SJCRH30 (cell line): ENCODE data around the gene ADIPOR2. TPM values are rescaled to one million over a fixed set of nuclear protein-coding genes. Genes with fewer than 3 reads are reported as not detected.
A peak's percentile ranks its signal among the peaks of the same experiment; 100 is the strongest.

Source experiments
- DNase-seq, 2 experiments: peaks; one replicate each; pipeline ENCODE4 v3.0.0-alpha.2; 2015 to 2020
- H3K27ac ChIP-seq: fragments of 250-450 bp; sonication (Bioruptor Pico); 2 replicates; pipeline ENCODE4 v1.5.1; 2020; ENCODE audit warnings: mild to moderate bottlenecking, moderate library complexity
- H3K27me3 ChIP-seq: fragments of 250-450 bp; sonication (Bioruptor Pico); 2 replicates; pipeline ENCODE4 v1.5.1; 2020; ENCODE audit warnings: mild to moderate bottlenecking, moderate library complexity
- H3K36me3 ChIP-seq: fragments of 250-450 bp; sonication (Bioruptor Pico); 2 replicates; pipeline ENCODE4 v1.5.1; 2020; ENCODE audit warnings: mild to moderate bottlenecking, moderate library complexity
- H3K4me1 ChIP-seq: fragments of 250-450 bp; sonication (Bioruptor Pico); 2 replicates; pipeline ENCODE4 v1.5.1; 2020; ENCODE audit warnings: mild to moderate bottlenecking, moderate library complexity
- H3K4me3 ChIP-seq: fragments of 250-450 bp; sonication (Bioruptor Pico); 2 replicates; pipeline ENCODE4 v1.5.1; 2020; ENCODE audit warnings: mild to moderate bottlenecking, moderate library complexity
- H3K9me3 ChIP-seq: fragments of 250-450 bp; sonication (Bioruptor Pico); replicated peaks from 2 replicates; pipeline ENCODE4 v1.5.1; 2020; ENCODE audit warnings: mild to moderate bottlenecking, moderate library complexity
- total RNA-seq: library from RNA; depleted of rRNA; stranded (reverse); fragments of >200 nt; shearing (Covaris generic); gene quantifications from 2 replicates; pipeline ENCODE4 v1.2.3, GENCODE V29; 2014; rRNA removed

ADIPOR2 gene, protein sequence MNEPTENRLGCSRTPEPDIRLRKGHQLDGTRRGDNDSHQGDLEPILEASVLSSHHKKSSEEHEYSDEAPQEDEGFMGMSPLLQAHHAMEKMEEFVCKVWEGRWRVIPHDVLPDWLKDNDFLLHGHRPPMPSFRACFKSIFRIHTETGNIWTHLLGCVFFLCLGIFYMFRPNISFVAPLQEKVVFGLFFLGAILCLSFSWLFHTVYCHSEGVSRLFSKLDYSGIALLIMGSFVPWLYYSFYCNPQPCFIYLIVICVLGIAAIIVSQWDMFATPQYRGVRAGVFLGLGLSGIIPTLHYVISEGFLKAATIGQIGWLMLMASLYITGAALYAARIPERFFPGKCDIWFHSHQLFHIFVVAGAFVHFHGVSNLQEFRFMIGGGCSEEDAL
- 54.1 and 62.5 TPM in 2 replicates for total RNA-seq

GRCh38 chr12:1690578-1691122 lies at the start of gene ADIPOR2:
ADIPOR2 (plus strand) TSS chr12:1691070; CDS start chr12:1754344, 63,274 bp downstream.
- no peaks in the 10 kb centered on the region for H3K27me3 ChIP-seq
- H3K9me3 ChIP-seq = no peaks in the 10 kb centered on the region
- peaks cover 8% of the 10 kb centered on the region for H3K36me3 ChIP-seq
- peak within 1 kb of the TSS; percentile 97 for H3K4me3 ChIP-seq
- peak; percentile 96 to 98 for DNase-seq
- peak within 1 kb of the TSS; percentile 74 for H3K27ac ChIP-seq
- H3K4me1 ChIP-seq = peaks cover 7% of the 10 kb centered on the region

GRCh38 chr12:1642513-1642912 lies 48.4 kb upstream of the ADIPOR2 start:
- no peak for DNase-seq
- no peaks in the 10 kb centered on the region for H3K27me3 ChIP-seq
- H3K4me3 ChIP-seq = no peak overlapping the region
- no peaks in the 10 kb centered on the region for H3K9me3 ChIP-seq
- H3K4me1 ChIP-seq = no peaks in the 10 kb centered on the region
- no peak overlapping the region for H3K27ac ChIP-seq
- peaks cover 34% of the 10 kb centered on the region for H3K36me3 ChIP-seq

DNA sequence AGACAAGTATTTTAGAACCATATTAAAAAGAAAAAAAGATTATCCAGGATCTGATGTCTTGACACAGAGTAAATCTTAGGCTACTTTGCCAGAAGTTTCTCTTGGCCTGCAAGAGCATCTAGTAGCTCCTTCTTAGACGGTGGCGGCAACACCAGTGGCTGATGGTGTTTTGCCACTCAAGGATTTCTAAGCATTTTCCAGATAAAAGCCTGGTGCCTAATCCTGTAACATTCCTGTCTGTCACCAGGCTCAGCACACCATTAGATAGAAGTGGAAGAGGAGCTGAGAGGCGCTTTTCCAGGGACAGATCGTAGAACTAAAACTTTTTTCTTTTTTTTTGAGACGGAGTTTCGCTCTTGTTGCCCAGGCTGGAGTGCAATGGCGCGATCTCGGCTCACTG lies 47.8 kb upstream of the ADIPOR2 start:
- Histone ChIP-seq H3K27ac (no peak overlapping the region), H3K9me3 (no peaks in the 10 kb centered on the region), H3K4me3 (no peak overlapping the region), H3K4me1 (no peaks in the 10 kb centered on the region), H3K27me3 (no peaks in the 10 kb centered on the region), H3K36me3 (peaks cover 36% of the 10 kb centered on the region)
- DNase-seq = no peak

- no peaks in the 10 kb centered on the region for H3K27me3 ChIP-seq
- H3K9me3 ChIP-seq = no peaks in the 10 kb centered on the region
- H3K4me3 ChIP-seq = no peak overlapping the region
- no peak for DNase-seq
- peaks cover 38% of the 10 kb centered on the region for H3K36me3 ChIP-seq
- no peaks in the 10 kb centered on the region for H3K4me1 ChIP-seq
- H3K27ac ChIP-seq = no peak overlapping the region
Measured at GRCh38 chr12:1643905-1644533, 46.9 kb upstream of the ADIPOR2 start.

DNA sequence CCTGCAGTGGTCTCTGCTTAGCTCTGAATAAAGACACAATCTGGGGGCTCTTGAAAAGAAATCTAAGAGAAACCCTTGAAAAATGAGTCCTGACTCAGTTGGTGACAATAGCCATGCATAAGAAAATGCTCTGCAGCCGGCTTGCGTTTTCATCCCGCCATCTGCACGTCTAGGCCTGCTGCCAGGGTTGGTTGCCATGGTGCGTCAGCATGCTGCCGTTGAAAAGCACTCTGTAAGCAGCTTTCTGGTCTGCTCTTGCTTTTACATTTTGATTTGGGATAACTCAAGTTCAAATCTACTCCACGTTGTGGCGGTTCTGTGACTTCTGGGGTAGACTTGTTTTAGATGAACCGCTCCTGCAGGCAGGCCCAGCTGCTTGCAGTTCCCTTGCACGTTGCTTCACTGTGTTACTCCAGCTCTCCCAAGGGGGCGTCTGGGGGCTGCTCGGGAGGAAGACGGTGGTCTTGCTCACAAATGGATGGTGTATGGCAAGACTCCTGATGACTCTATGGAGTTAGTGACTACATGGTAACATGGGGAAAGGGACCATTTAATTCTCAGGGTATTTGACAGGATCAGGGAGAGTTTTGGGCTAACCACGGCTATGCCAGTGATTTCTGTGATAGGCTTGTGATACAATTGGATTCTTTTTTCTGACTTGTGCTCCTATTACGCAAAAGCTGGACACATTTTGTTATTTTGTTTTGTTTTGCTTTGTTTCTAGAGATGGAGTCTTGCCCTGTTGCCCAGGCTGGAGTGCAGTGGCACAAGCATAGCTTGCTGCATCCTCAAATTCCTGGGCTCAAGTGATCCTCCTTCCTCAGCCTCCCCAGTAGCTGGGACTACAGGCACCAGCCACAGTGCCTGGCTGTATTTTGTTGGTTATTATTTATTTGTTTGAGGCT lies 46.1 kb upstream of the ADIPOR2 start:
- Histone ChIP-seq H3K9me3 (no peaks in the 10 kb centered on the region), H3K4me1 (no peaks in the 10 kb centered on the region), H3K27ac (no peak overlapping the region), H3K36me3 (peaks cover 38% of the 10 kb centered on the region), H3K27me3 (no peaks in the 10 kb centered on the region), H3K4me3 (no peak overlapping the region)
- DNase-seq = no peak

- H3K9me3 ChIP-seq = no peaks in the 10 kb centered on the region
- no peaks in the 10 kb centered on the region for H3K4me1 ChIP-seq
- no peak overlapping the region for H3K4me3 ChIP-seq
- H3K36me3 ChIP-seq = peaks cover 35% of the 10 kb centered on the region
- DNase-seq = no peak
- H3K27ac ChIP-seq = no peak overlapping the region
- H3K27me3 ChIP-seq = no peaks in the 10 kb centered on the region
Measured at GRCh38 chr12:1645819-1646218, 45.1 kb upstream of the ADIPOR2 start.

- Histone ChIP-seq H3K36me3 (peaks cover 32% of the 10 kb centered on the region), H3K9me3 (no peaks in the 10 kb centered on the region), H3K4me1 (no peaks in the 10 kb centered on the region), H3K27me3 (no peaks in the 10 kb centered on the region), H3K27ac (no peak overlapping the region), H3K4me3 (no peak overlapping the region)
- no peak for DNase-seq
Measured at GRCh38 chr12:1646569-1647284, 44.1 kb upstream of the ADIPOR2 start.

GRCh38 chr12:1647285-1647669 lies 43.6 kb upstream of the ADIPOR2 start:
- DNase-seq = no peak
- Histone ChIP-seq H3K27ac (no peak overlapping the region), H3K36me3 (peaks cover 32% of the 10 kb centered on the region), H3K27me3 (no peaks in the 10 kb centered on the region), H3K9me3 (no peaks in the 10 kb centered on the region), H3K4me1 (no peaks in the 10 kb centered on the region), H3K4me3 (no peak overlapping the region)

- H3K27ac ChIP-seq = no peak overlapping the region
- DNase-seq = no peak
- H3K4me3 ChIP-seq = no peak overlapping the region
- H3K27me3 ChIP-seq = no peaks in the 10 kb centered on the region
- no peaks in the 10 kb centered on the region for H3K9me3 ChIP-seq
- H3K4me1 ChIP-seq = no peaks in the 10 kb centered on the region
- H3K36me3 ChIP-seq = peaks cover 24% of the 10 kb centered on the region
Measured at GRCh38 chr12:1650260-1650977, 40.5 kb upstream of the ADIPOR2 start.

DNA sequence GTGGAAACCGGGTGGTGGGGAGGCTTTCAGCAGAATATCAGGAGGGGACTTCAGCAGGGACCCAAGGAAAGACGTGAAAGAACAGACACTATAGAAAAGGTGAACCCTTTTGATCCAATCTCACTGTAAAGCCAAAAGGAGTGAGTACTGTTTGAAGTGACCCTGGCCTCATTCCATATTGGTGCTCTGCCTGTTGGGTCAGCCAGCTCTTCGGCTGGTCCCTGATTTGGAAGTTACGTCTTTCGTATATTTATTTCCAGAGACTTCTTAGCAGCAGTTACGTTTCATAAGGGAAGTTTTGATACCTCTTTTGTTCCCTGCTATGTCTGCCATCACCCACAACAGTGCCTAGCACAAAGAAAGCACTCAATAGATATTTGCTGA lies 39.9 kb upstream of the ADIPOR2 start:
- no peaks in the 10 kb centered on the region for H3K4me1 ChIP-seq
- no peak for DNase-seq
- H3K27me3 ChIP-seq = no peaks in the 10 kb centered on the region
- peaks cover 21% of the 10 kb centered on the region for H3K36me3 ChIP-seq
- no peak overlapping the region for H3K4me3 ChIP-seq
- H3K27ac ChIP-seq = no peak overlapping the region
- no peaks in the 10 kb centered on the region for H3K9me3 ChIP-seq

DNA sequence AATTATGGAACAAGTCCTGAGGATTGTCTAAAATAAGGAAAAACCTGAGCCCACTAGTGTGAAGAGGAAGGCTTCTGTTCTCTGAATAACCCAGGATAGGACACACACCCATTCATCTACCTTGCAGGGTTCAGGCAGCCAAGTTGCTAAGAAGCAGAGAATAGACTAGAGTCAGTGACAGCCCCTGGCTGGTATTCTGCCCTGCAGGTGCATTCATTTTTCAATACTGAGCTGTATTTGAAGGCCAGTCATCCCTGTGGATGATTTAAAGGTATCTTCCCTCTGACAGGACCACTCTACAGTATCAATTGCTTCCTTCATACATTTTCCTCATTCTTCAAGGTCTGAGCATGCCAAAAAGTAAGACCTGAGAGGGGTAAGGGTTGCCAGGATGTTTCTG lies 38.9 kb upstream of the ADIPOR2 start:
- DNase-seq = no peak
- H3K4me3 ChIP-seq = no peak overlapping the region
- H3K9me3 ChIP-seq = no peaks in the 10 kb centered on the region
- H3K27me3 ChIP-seq = no peaks in the 10 kb centered on the region
- peaks cover 4% of the 10 kb centered on the region for H3K4me1 ChIP-seq
- no peak overlapping the region for H3K27ac ChIP-seq
- H3K36me3 ChIP-seq = peaks cover 13% of the 10 kb centered on the region

DNA sequence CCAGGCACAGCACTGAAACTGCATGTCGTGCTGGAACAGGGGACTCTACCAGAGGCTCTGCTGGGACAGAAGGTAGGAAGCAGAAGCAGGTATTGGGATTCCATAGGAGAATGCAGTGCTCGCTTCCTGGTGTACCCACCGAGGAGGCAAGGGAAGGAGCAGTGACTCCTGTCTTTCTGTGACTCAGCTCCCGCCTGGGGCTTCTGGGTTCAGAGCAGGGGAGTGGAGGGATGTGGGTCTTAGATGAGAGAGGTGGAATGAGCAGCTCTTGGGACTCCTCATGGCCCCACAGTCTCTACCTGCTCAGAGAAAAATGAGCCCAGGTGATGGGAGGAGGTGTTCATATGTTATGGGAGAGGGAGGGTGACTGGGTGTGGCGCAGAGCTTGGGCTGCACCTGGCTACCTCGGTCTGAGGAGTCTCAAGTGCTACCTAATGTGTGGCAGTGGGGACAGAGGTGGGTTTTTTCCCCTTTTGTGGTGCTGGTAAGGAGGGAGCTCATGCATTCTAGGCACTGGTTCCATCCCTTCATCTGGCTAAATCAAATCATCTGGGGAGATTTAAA lies 35.6 kb upstream of the ADIPOR2 start:
- H3K36me3 ChIP-seq = no peaks in the 10 kb centered on the region
- no peaks in the 10 kb centered on the region for H3K27me3 ChIP-seq
- H3K9me3 ChIP-seq = no peaks in the 10 kb centered on the region
- DNase-seq = no peak
- H3K27ac ChIP-seq = no peak overlapping the region
- peaks cover 21% of the 10 kb centered on the region for H3K4me1 ChIP-seq
- H3K4me3 ChIP-seq = no peak overlapping the region

DNA sequence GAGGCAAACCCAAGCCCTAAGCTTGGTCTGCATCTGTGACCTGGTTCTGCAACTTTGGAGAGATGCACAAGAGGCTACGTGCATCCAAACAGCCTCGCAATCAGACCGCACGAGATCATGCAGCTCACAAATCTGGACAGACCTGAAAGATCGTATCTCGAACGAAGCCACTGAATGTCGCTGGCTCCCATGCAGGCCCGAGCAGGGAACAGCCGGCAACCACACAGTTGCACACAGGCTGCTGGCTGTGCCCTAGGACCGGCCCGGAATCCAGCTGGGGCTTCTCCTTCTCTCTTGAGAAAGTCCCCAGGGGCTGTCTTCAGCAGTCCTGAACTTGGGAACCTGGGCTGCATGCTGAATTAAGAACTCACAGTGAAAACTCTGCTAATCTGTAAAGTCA lies 34.0 kb upstream of the ADIPOR2 start:
- Histone ChIP-seq H3K27ac (no peak overlapping the region), H3K27me3 (no peaks in the 10 kb centered on the region), H3K36me3 (no peaks in the 10 kb centered on the region), H3K4me1 (peaks cover 24% of the 10 kb centered on the region), H3K9me3 (no peaks in the 10 kb centered on the region), H3K4me3 (no peak overlapping the region)
- peak; percentile 64 to 74 for DNase-seq
